Sigmoid colon (tissue), 7 donors: ENCODE results near the gene PLXNB1. TPM values are rescaled to one million over a fixed set of nuclear protein-coding genes. Genes with fewer than 3 reads are reported as not detected.

Source experiments
- DNase-seq: peaks from one replicate; pipeline ENCODE4 v3.0.0-alpha.2; 2019
- H3K27ac ChIP-seq, 4 donors: fragments of 200-600 bp; sonication (generic); one replicate each; pipeline ENCODE4 v1.5.1; 2016 to 2019; ENCODE audit warnings: mild to moderate bottlenecking in 1 of 4
- H3K27me3 ChIP-seq, 3 donors: fragments of 200-600 bp; sonication (generic); one replicate each; pipeline ENCODE4 v1.5.1; 2019; ENCODE audit warnings: mild to moderate bottlenecking in 1 of 3
- H3K36me3 ChIP-seq, 4 donors: fragments of 200-600 bp; sonication (generic); one replicate each; pipeline ENCODE4 v1.5.1; 2016 to 2019
- H3K4me1 ChIP-seq, 4 donors: fragments of 200-600 bp; sonication (generic); one replicate each; pipeline ENCODE4 v1.5.1; 2017 to 2019
- H3K4me3 ChIP-seq, 4 donors: fragments of 200-600 bp; sonication (generic); one replicate each; pipeline ENCODE4 v1.5.1; 2017 to 2019; ENCODE audit warnings: mild to moderate bottlenecking in 2 of 4, moderate library complexity in 1 of 4
- H3K9me3 ChIP-seq, 4 donors: fragments of 200-600 bp in 3 of 4; sonication (generic) in 3 of 4; one replicate each; pipeline versions ENCODE4 v1.5.1 to v1.6.1; 2013 to 2019
- EP300 ChIP-seq, 4 donors: sonication (generic); formaldehyde crosslinking; IDR thresholded peaks; one replicate each; pipeline ENCODE4 v1.6.1; 2017; ENCODE audit warnings: antibody characterized with exemption in 4 of 4
- POLR2A ChIP-seq, 2 donors: fragments of 450-650 bp; IDR thresholded peaks; one replicate each; pipeline ENCODE4 v1.6.1; 2016; ENCODE audit warnings: antibody characterized with exemption in 2 of 2, mild to moderate bottlenecking in 2 of 2, moderate library complexity in 2 of 2
- POLR2AphosphoS5 ChIP-seq, 4 donors: sonication (generic); formaldehyde crosslinking; IDR thresholded peaks; one replicate each; pipeline ENCODE4 v1.6.1; 2017; ENCODE audit warnings: antibody characterized with exemption in 4 of 4
- WGBS, 2 donors: extraction: QIAGEN DNeasy Blood & Tissue Kit; methylation state at CpG; one replicate each; pipeline ENCODE4 v1.1.7; 2013; 5-methylcytosine and 5-hydroxymethylcytosine counted together
- intact Hi-C: fragments of 100-400 bp; cut with DNase I; formaldehyde crosslinking; loops from one replicate; pipeline ENCODE4 v1.15.1; 2023
- polyA plus RNA-seq, 3 donors: library from polyadenylated mRNA; stranded (reverse); fragments of 200-250 nt; gene quantifications; one replicate each; pipeline ENCODE4 v1.2.3, GENCODE V29; 2013
- total RNA-seq, 4 donors: library from RNA; depleted of rRNA; stranded (reverse); fragments of >200 nt; gene quantifications; one replicate each; pipeline ENCODE4 v1.1.0, GENCODE V29; 2016
- TF ChIP-seq, protein P1 (sequence below), 4 experiments: fragments of 450-650 bp in 3 of 4; fragments of 200-600 bp in 1 of 4; IDR thresholded peaks; one replicate each; pipeline ENCODE4 v1.5.1; 2016 to 2019; ENCODE audit warnings: antibody characterized with exemption in 4 of 4, mild to moderate bottlenecking in 3 of 4, moderate library complexity in 2 of 4
- donor health status: healthy with polysubstance abuse.
- donor health status: Bipolar disorder and iron deficiency.
- donor health status: healthy.

The PLXNB1 gene
- total and polyA plus RNA-seq, 7 donors, result 10.2 to 162 (median 65.7) TPM

DNA sequence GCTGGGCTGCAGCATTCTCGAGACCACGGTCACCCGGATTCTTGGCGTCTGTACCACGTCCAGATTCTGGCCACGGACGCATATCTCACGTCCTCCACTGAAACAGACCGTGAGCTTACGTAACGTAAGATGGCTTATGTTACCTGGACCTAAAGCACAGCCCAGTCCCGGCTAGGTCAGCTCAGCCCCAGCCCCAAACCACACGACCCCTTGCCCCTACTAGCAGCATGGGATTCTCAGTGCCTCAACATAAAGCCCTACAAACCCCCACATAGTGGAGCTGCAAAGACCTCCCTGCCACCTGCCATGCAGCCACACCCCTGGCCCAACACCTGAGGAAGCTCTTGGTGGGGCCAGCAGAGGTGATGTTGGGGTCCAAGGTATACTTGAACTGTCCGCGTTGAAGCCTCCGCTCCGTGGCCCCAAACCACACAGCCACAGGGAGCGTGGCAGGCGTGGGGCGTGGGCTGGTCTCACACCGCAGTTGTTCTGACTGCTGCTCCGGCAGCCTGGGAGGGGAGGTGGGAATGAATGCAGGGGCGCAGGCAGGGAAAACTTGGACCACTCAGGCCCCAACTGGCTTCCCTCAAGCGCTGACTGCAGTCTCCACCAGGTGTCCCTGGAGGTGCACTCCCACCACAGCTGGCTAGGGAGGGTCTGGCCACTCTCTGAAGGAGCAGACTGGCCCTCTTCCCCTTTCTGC is 14.5 kb downstream of the PLXNB1 start:
- DNase-seq, result peak; percentile 54
- no peaks in the 10 kb centered on the region for H3K27me3 ChIP-seq
- H3K9me3 ChIP-seq, result no peaks in the 10 kb centered on the region
- WGBS, 2 donors, result 94 to 96% methylated on average over 24 of the region's 24 CpGs
- peak overlapping the region in 3 of 4 donors; percentile 61 to 76 (median 71) for H3K27ac ChIP-seq
- TF ChIP-seq POLR2AphosphoS5 (IDR thresholded peaks at IDR 0.05) (no peak), POLR2A (IDR thresholded peaks at IDR 0.05) (no peak), EP300 (IDR thresholded peaks at IDR 0.05) (no peak)
- TF ChIP-seq, protein P1, sequence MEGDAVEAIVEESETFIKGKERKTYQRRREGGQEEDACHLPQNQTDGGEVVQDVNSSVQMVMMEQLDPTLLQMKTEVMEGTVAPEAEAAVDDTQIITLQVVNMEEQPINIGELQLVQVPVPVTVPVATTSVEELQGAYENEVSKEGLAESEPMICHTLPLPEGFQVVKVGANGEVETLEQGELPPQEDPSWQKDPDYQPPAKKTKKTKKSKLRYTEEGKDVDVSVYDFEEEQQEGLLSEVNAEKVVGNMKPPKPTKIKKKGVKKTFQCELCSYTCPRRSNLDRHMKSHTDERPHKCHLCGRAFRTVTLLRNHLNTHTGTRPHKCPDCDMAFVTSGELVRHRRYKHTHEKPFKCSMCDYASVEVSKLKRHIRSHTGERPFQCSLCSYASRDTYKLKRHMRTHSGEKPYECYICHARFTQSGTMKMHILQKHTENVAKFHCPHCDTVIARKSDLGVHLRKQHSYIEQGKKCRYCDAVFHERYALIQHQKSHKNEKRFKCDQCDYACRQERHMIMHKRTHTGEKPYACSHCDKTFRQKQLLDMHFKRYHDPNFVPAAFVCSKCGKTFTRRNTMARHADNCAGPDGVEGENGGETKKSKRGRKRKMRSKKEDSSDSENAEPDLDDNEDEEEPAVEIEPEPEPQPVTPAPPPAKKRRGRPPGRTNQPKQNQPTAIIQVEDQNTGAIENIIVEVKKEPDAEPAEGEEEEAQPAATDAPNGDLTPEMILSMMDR (IDR thresholded peaks at IDR 0.05), result no peak
- intact Hi-C loops, result no loop called here
- peaks cover 1 to 30% (median 19%) of the 10 kb centered on the region in 4 donors for H3K4me1 ChIP-seq
- H3K36me3 ChIP-seq, result peaks cover 46 to 98% (median 81%) of the 10 kb centered on the region in 4 donors
- no peak overlapping the region for H3K4me3 ChIP-seq

DNA sequence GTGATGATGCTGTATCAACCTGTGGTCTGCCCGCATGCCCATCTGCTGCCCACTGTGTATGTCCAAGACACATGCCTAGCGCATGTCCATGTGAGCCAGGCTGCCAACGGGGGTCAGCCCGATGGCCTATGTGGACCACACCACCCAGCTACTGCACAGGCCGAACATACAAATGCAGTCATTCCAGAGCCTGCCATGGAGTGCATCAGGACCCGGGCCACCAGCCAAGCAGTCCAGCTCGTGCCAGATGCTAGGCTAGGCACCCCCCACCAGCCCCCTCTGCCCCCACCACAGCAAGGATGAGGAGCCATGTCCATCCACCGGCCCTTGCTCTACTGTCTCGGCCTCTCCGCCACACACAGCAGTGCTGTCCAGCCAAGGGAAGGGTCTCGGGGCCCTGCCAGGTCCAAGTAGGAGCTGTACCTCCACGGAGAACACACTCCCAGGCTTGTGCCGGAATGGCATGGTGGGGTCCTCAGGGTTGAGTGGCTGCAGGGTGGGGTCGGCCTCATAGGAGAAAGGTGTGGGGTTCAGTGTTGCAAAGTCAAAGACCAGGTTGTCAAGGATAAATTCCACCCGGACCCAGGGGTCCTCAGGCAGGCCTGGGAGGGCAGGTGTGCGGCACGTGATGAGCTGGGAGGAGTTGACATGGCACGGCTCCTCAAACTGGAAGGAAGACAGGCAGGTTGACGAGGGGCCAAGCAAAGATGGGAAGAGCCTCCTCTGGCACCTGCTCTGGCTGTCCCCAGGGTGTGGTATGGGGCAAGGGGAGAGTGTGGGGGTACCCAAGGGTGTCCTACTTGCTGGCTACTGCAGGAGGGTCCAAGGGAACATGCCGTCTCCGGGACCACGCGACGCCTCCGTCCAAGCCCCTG is 15.3 kb downstream of the PLXNB1 start:
- H3K27me3 ChIP-seq, result no peaks in the 10 kb centered on the region
- intact Hi-C loops, result no loop called here
- H3K9me3 ChIP-seq, result no peaks in the 10 kb centered on the region
- TF ChIP-seq EP300 (IDR thresholded peaks at IDR 0.05) (no peak), POLR2AphosphoS5 (IDR thresholded peaks at IDR 0.05) (peak in 1 of 4 donors; percentile 52)
- TF ChIP-seq, protein P1 (IDR thresholded peaks at IDR 0.05), result no peak
- peak; percentile 81 for DNase-seq
- 92 to 93% methylated on average over 25 of the region's 25 CpGs for WGBS, 2 donors
- H3K4me3 ChIP-seq, result no peak overlapping the region
- peaks cover 1 to 30% (median 19%) of the 10 kb centered on the region in 4 donors for H3K4me1 ChIP-seq
- peaks cover 52 to 98% (median 82%) of the 10 kb centered on the region in 4 donors for H3K36me3 ChIP-seq
- peak overlapping the region; percentile 32 to 76 (median 66) for H3K27ac ChIP-seq

DNA sequence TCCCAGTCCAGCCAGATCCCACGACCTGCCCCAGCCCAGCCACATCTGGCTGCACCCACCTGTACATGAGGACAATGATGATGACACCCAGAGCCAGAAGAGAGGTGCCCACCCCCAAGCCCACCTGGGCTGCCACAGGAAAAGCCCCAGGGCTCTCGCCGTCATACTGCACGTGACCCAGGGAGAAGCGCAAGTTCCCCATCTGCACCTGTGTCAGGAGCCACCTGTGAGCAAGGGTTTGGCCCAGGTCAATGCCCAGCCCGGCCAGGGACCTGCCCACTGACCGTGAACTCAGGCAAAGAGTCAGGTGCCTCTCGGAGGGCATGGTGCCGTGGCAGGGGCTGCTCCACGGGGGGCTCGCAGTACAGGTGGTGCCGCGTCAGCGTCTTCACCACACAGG is 16.3 kb downstream of the PLXNB1 start:
- H3K4me1 ChIP-seq, result peaks cover 1 to 30% (median 19%) of the 10 kb centered on the region in 4 donors
- TF ChIP-seq POLR2A (IDR thresholded peaks at IDR 0.05) (no peak), EP300 (IDR thresholded peaks at IDR 0.05) (no peak), POLR2AphosphoS5 (IDR thresholded peaks at IDR 0.05) (no peak)
- TF ChIP-seq, protein P1 (IDR thresholded peaks at IDR 0.05), result no peak
- DNase-seq, result peak; percentile 46
- H3K36me3 ChIP-seq, result peaks cover 53 to 98% (median 83%) of the 10 kb centered on the region in 4 donors
- H3K27me3 ChIP-seq, result no peaks in the 10 kb centered on the region
- no peak overlapping the region for H3K4me3 ChIP-seq
- WGBS, 2 donors, result 89 to 90% methylated on average over 14 of the region's 14 CpGs
- H3K9me3 ChIP-seq, result no peaks in the 10 kb centered on the region
- peak overlapping the region; percentile 32 to 76 (median 66) for H3K27ac ChIP-seq
- intact Hi-C loops, result no loop called here

DNA sequence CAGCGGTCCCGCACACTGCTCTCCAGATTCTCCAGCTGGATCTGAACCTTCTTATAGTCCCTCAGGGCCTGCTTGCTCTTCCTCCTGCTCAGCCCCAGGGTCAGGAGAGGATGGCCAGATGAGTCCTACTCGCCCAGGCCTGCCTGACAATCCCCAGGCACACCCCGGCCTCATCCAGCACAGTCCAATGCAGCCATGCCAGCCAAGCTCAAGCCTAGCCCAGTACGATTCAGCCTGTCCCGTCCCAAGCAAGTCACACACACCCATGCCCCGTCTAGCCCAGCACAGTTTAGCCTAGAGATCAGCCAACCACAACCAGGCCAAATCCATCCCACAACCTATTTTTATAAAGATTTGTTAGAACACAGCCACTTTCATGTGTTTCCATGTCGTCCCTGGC is 16.8 kb downstream of the PLXNB1 start:
- peak overlapping the region in 3 of 4 donors; percentile 61 to 76 (median 71) for H3K27ac ChIP-seq
- H3K36me3 ChIP-seq, result peaks cover 53 to 98% (median 81%) of the 10 kb centered on the region in 4 donors

More for the DNA sequence above, 16.8 kb downstream of the PLXNB1 start:
- 86 to 90% methylated on average over 8 of the region's 8 CpGs for WGBS, 2 donors
- Histone ChIP-seq H3K9me3 (no peaks in the 10 kb centered on the region), H3K4me3 (no peak overlapping the region), H3K4me1 (peaks cover under 1 to 30% (median 19%) of the 10 kb centered on the region in 4 donors), H3K27me3 (no peaks in the 10 kb centered on the region)
- peak; percentile 67 for DNase-seq
- intact Hi-C loops, result no loop called here
- TF ChIP-seq POLR2A (IDR thresholded peaks at IDR 0.05), result no peak
- peak in 1 of 4 donors; percentile 34 for TF ChIP-seq POLR2AphosphoS5 (IDR thresholded peaks at IDR 0.05)
